Colon (tissue), 2 donors: ENCODE results near the gene OARD1.

Experiments used
- FAIRE-seq: peaks from 2 replicates; lab custom pipeline; 2012; peaks lifted over from hg19 to GRCh38; lab: Jason Lieb, UNC
- donor health status: control.
- donor health status: control.

The OARD1 gene

GRCh38 chr6:41047745-41048732 lies 24.1 kb downstream of the OARD1 start:
- FAIRE-seq = no peak

- FAIRE-seq = no peak
These were observed 24.9 kb downstream of the OARD1 start for GRCh38 chr6:41047306-41047705.

- no peak for FAIRE-seq
These were observed 26.1 kb downstream of the OARD1 start for GRCh38 chr6:41046084-41046483.

- FAIRE-seq = no peak
These were observed 26.5 kb downstream of the OARD1 start for GRCh38 chr6:41045664-41046063.

- no peak for FAIRE-seq
These were observed 29.0 kb downstream of the OARD1 start for GRCh38 chr6:41043151-41043550.

GRCh38 chr6:41042226-41043055 lies 29.7 kb downstream of the OARD1 start, which contains the start of gene TSPO2:
TSS of gene TSPO2 (plus strand) at chr6:41042467. CDS start at chr6:41042986, 519 bp downstream.
- no peak for FAIRE-seq

- FAIRE-seq = no peak
These were observed 31.1 kb downstream of the OARD1 start for GRCh38 chr6:41040940-41041536.

GRCh38 chr6:41040101-41040939 lies 31.8 kb downstream of the OARD1 start:
- FAIRE-seq = no peak

- FAIRE-seq = no peak
These were observed 32.8 kb downstream of the OARD1 start, which contains the start of gene UNC5CL for GRCh38 chr6:41039060-41039998. TSS of gene UNC5CL (minus strand) at chr6:41039221. CDS start at chr6:41035074, 4,147 bp downstream.

GRCh38 chr6:41038205-41038604 lies 34.0 kb downstream of the OARD1 start:
- FAIRE-seq = no peak

GRCh38 chr6:41037107-41037900 lies 34.9 kb downstream of the OARD1 start:
- FAIRE-seq = no peak

- no peak for FAIRE-seq
These were observed 35.6 kb downstream of the OARD1 start for GRCh38 chr6:41036601-41037000.

GRCh38 chr6:41036186-41036585 lies 36.0 kb downstream of the OARD1 start:
- no peak for FAIRE-seq

- FAIRE-seq = no peak
These were observed 38.4 kb downstream of the OARD1 start for GRCh38 chr6:41033776-41034175.

- no peak for FAIRE-seq
These were observed 39.3 kb downstream of the OARD1 start for GRCh38 chr6:41032830-41033229.

GRCh38 chr6:41028561-41029412 lies 43.4 kb downstream of the OARD1 start:
- FAIRE-seq = no peak

- no peak for FAIRE-seq
These were observed 44.2 kb downstream of the OARD1 start for GRCh38 chr6:41027799-41028560.

- FAIRE-seq = no peak
These were observed 44.9 kb downstream of the OARD1 start for GRCh38 chr6:41027241-41027640.
